ENCODE data around the gene OR2A12. TPM values are rescaled to one million over a fixed set of nuclear protein-coding genes. Genes with fewer than 3 reads are reported as not detected.

The OR2A12 gene
- total and polyA plus RNA-seq, 2 of the 13 experiments (the other 11 are each of a cell fraction or from before 2014, with no cell fraction given): 0.18 TPM; not detected in 1

GRCh38 chr7:144100607-144101006 is 14.5 kb downstream of the OR2A12 start (continued):
- TF ChIP-seq, protein P1, sequence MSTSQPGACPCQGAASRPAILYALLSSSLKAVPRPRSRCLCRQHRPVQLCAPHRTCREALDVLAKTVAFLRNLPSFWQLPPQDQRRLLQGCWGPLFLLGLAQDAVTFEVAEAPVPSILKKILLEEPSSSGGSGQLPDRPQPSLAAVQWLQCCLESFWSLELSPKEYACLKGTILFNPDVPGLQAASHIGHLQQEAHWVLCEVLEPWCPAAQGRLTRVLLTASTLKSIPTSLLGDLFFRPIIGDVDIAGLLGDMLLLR (CRISPR knock-in tag; IDR thresholded peaks at IDR 0.05): no peak

DNA sequence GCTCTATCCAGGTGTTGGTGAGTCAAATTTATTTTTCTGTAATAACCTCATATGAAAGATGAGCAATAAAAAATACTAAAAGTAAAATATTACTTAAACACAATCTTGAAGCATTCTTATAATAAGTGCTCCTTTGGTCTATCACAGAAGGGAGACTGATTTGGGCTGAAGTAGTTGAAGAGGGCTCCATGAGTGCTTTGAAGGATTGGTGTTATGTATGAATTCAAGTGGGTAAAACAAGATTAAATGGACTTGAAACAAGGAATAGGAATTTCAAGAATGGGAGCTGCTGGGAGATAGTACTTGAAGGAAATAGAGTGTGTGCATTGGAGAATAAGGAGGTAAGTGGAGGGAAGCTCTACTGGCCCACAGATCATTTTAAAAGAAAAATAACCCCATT is 16.0 kb downstream of the OR2A12 start:
- Histone ChIP-seq H3K4me1 (ENCODE audit: insufficient read depth, low read length) (no peaks in the 10 kb centered on the region), H3K9me3 (ENCODE audit: low read length) (no peaks in the 10 kb centered on the region), H3K4me2 (ENCODE audit: low read depth, low read length) (no peak overlapping the region), H3K27ac (ENCODE audit: extremely low read length, insufficient read depth, low read length) (no peak overlapping the region), H3K36me3 (replicated peaks in 1 of 2; ENCODE audit: control insufficient read depth in 1 of 2, insufficient read depth in 2 of 2, low read length in 2 of 2) (no peaks in the 10 kb centered on the region), H3K9ac (ENCODE audit: insufficient read depth, low read depth, low read length) (no peak overlapping the region), H4K20me1 (ENCODE audit: insufficient read depth, low read length) (no peaks in the 10 kb centered on the region), H3K4me3 (replicated peaks in 1 of 3; ENCODE audit: insufficient read depth in 1 of 3, low read depth in 2 of 3, low read length in 3 of 3) (no peak overlapping the region), H3K79me2 (ENCODE audit: insufficient read depth, low read length) (no peaks in the 10 kb centered on the region), H3K27me3 (ENCODE audit: control insufficient read depth in 1 of 2, insufficient read depth in 2 of 2, low read length in 2 of 2) (no peaks in the 10 kb centered on the region), H2AFZ (ENCODE audit: low read length) (no peak overlapping the region)
- ChIA-PET POLR2A (no interaction called here), CTCF (ENCODE audit: low intra/inter-chr PET ratio, low total read pairs) (no interaction called here)
- intact Hi-C loops (cut with micrococcal nuclease; ENCODE audit: unreplicated experiment): no loop called here
- ATAC-seq: no peak
- no peak for DNase-seq (ENCODE audit: low spot score)
- in situ Hi-C loops (cut with HindIII; ENCODE audit: extremely low pct_ligation_motif_present, low pct_unique_long_range_greater_than_20kb): no loop called here
- no TSS peak for BruUV-seq (replicated peaks)
- no peak for FAIRE-seq
- TF ChIP-seq KDM2A (CRISPR knock-in tag; IDR thresholded peaks at IDR 0.05; ENCODE audit: borderline replicate concordance, low read depth): no peak
- no peak for TF ChIP-seq ZNF646 (CRISPR knock-in tag; IDR thresholded peaks at IDR 0.05)
- TF ChIP-seq ZBTB20 (CRISPR knock-in tag; IDR thresholded peaks at IDR 0.05; ENCODE audit: borderline replicate concordance, low read depth): no peak
- TF ChIP-seq ZNF75D (CRISPR knock-in tag; IDR thresholded peaks at IDR 0.05; ENCODE audit: borderline replicate concordance): no peak
- no peak for TF ChIP-seq ATF7-NPFF (CRISPR knock-in tag; IDR thresholded peaks at IDR 0.05; ENCODE audit: low read depth)
- no peak for TF ChIP-seq ZNF563 (CRISPR knock-in tag; IDR thresholded peaks at IDR 0.05)
- TF ChIP-seq MTA3 (CRISPR knock-in tag; IDR thresholded peaks at IDR 0.05): no peak
- no peak for TF ChIP-seq ZFP36L1 (CRISPR knock-in tag; IDR thresholded peaks at IDR 0.05)
- no peak for TF ChIP-seq CEBPG (CRISPR knock-in tag; IDR thresholded peaks at IDR 0.05)
- TF ChIP-seq, protein P2, sequence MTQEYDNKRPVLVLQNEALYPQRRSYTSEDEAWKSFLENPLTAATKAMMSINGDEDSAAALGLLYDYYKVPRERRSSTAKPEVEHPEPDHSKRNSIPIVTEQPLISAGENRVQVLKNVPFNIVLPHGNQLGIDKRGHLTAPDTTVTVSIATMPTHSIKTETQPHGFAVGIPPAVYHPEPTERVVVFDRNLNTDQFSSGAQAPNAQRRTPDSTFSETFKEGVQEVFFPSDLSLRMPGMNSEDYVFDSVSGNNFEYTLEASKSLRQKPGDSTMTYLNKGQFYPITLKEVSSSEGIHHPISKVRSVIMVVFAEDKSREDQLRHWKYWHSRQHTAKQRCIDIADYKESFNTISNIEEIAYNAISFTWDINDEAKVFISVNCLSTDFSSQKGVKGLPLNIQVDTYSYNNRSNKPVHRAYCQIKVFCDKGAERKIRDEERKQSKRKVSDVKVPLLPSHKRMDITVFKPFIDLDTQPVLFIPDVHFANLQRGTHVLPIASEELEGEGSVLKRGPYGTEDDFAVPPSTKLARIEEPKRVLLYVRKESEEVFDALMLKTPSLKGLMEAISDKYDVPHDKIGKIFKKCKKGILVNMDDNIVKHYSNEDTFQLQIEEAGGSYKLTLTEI (CRISPR knock-in tag; conservative IDR thresholded peaks at IDR 0.05): no peak
- TF ChIP-seq BORCS8-MEF2B (CRISPR knock-in tag; IDR thresholded peaks at IDR 0.05): no peak
- no peak for TF ChIP-seq FOXC1 (CRISPR knock-in tag; IDR thresholded peaks at IDR 0.05; ENCODE audit: borderline replicate concordance)
- TF ChIP-seq MYC (CRISPR knock-in tag; IDR thresholded peaks at IDR 0.05; ENCODE audit: borderline replicate concordance): no peak
